PC-9 (cell line): ENCODE results near the gene HEPACAM2. TPM values are rescaled to one million over a fixed set of nuclear protein-coding genes. Genes with fewer than 3 reads are reported as not detected.

ENCODE experiments used
- BruUV-seq: library from RNA; stranded (reverse); fragments of 400-500 nt; replicated peaks from 2 replicates; lab custom pipeline; 2021; lab: Mats Ljungman, UMichigan
- CTCF ChIA-PET: fragments of 300-600 bp; sonication (Branson Sonifier 250); formaldehyde crosslinking; loops from one replicate; lab custom pipeline; 2022; ENCODE audit warnings: antibody characterized with exemption; lab: Charles Lee
- POLR2A ChIA-PET: fragments of 300-600 bp; sonication (Branson Sonifier 250); formaldehyde crosslinking; loops from one replicate; lab custom pipeline; 2022; ENCODE audit warnings: antibody characterized with exemption; ENCODE audit not compliant: unreplicated experiment; lab: Charles Lee
- DNase-seq, 2 experiments: peaks; one replicate each; pipeline versions ENCODE4 v3.0.0 to v3.0.0-alpha.2; 2015 to 2022; ENCODE audit warnings: mixed read lengths in 1 of 2
- H2AFZ ChIP-seq: fragments of 200-600 bp; sonication (generic); 2 replicates; pipeline ENCODE4 v1.8.1; 2017; ENCODE audit warnings: antibody characterized with exemption
- H3F3A ChIP-seq: fragments of 200-600 bp; sonication (generic); 2 replicates; pipeline ENCODE4 v1.8.1; 2017; ENCODE audit warnings: antibody characterized with exemption, mild to moderate bottlenecking, low read depth; ENCODE audit not compliant: insufficient read depth
- H3K27ac ChIP-seq: fragments of 200-600 bp; sonication (generic); 2 replicates; pipeline ENCODE4 v1.6.1; 2016; ENCODE audit warnings: mixed run types
- H3K27me3 ChIP-seq: fragments of 200-600 bp; sonication (generic); 2 replicates; pipeline ENCODE4 v1.6.1; 2016; ENCODE audit warnings: low read depth, mixed run types; ENCODE audit not compliant: insufficient read depth
- H3K36me3 ChIP-seq: fragments of 200-600 bp; sonication (generic); 2 replicates; pipeline ENCODE4 v1.6.1; 2016; ENCODE audit warnings: low read depth, mixed run types
- H3K4me1 ChIP-seq: fragments of 200-600 bp; sonication (generic); replicated peaks from 2 replicates; pipeline ENCODE4 v1.6.1; 2016; ENCODE audit warnings: mixed run types; ENCODE audit not compliant: insufficient read depth
- H3K4me2 ChIP-seq: fragments of 200-600 bp; sonication (generic); 2 replicates; pipeline ENCODE4 v1.6.1; 2017; ENCODE audit warnings: mixed run types
- H3K4me3 ChIP-seq: fragments of 200-600 bp; sonication (generic); 2 replicates; pipeline ENCODE4 v1.6.1; 2016; ENCODE audit warnings: mixed run types
- H3K79me2 ChIP-seq: fragments of 200-600 bp; sonication (generic); 2 replicates; pipeline ENCODE4 v1.6.1; 2017; ENCODE audit warnings: low read depth, mixed run types
- H3K9me2 ChIP-seq: fragments of 200-600 bp; sonication (generic); 2 replicates; pipeline ENCODE4 v1.8.1; 2017; ENCODE audit warnings: mild to moderate bottlenecking; ENCODE audit not compliant: insufficient read depth
- H3K9me3 ChIP-seq: fragments of 200-600 bp; sonication (generic); 2 replicates; pipeline ENCODE4 v1.8.1; 2016; ENCODE audit warnings: low read depth; ENCODE audit not compliant: insufficient read depth
- H4K20me1 ChIP-seq: fragments of 200-600 bp; sonication (generic); 2 replicates; pipeline ENCODE4 v1.8.1; 2017; ENCODE audit not compliant: insufficient read depth
- EZH2 ChIP-seq: fragments of 200-600 bp; sonication (generic); IDR thresholded peaks from 2 replicates; pipeline ENCODE4 v1.8.0; 2017; ENCODE audit warnings: antibody characterized with exemption, low read depth
- intact Hi-C: fragments of 100-400 bp; cut with micrococcal nuclease; formaldehyde crosslinking; loops from one replicate; pipeline ENCODE4 v1.10.0; 2022; ENCODE audit not compliant: unreplicated experiment
- total RNA-seq: library from RNA; stranded (reverse); gene quantifications from 2 replicates; pipeline ENCODE4 v1.2.3, GENCODE V29; 2021
- TF ChIP-seq, protein P1 (sequence below): fragments of 200-600 bp; sonication (generic); conservative IDR thresholded peaks from 2 replicates; pipeline ENCODE4 v1.6.1; 2017; ENCODE audit warnings: mixed run types, antibody characterized with exemption, mild to moderate bottlenecking, moderate library complexity

Gene HEPACAM2
- total RNA-seq, 1 experiment from 2014 or later = not detected

DNA sequence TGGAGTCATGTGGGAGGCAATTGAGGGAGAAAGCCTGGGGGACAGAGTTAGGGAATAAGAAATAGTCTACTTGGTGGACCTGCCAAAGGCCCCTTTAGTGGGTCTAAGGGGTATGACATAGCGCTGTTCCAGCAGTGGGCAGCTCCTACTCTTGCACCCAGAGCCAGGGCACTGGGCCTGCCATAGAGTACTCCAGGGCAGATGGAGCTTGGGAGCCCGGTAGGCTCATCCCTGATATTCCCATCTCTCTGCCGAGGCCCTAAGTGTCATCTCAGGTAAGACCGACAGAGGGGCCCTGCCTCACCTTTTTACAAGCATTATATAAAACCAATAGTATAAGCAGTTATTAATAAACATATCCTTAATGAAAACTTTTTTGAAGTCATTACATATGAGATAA, 87.7 kb downstream of the HEPACAM2 start:
- intact Hi-C loops = no loop called here
- CTCF ChIA-PET = no interaction called here

More for the DNA sequence above, 87.7 kb downstream of the HEPACAM2 start:
- no peaks in the 10 kb centered on the region for H3K36me3 ChIP-seq
- POLR2A ChIA-PET = no interaction called here
- H3K4me2 ChIP-seq = no peak overlapping the region
- H3F3A ChIP-seq = no peaks in the 10 kb centered on the region
- no peaks in the 10 kb centered on the region for H3K9me3 ChIP-seq
- H4K20me1 ChIP-seq = no peaks in the 10 kb centered on the region
- H3K9me2 ChIP-seq = no peaks in the 10 kb centered on the region
- no peaks in the 10 kb centered on the region for H3K79me2 ChIP-seq
- H3K27me3 ChIP-seq = no peaks in the 10 kb centered on the region
- no peak overlapping the region for H3K27ac ChIP-seq
- no peak for DNase-seq
- no TSS peak for BruUV-seq
- no peak overlapping the region for H2AFZ ChIP-seq
- H3K4me1 ChIP-seq = no peaks in the 10 kb centered on the region
- H3K4me3 ChIP-seq = no peak overlapping the region
- TF ChIP-seq, protein P1, sequence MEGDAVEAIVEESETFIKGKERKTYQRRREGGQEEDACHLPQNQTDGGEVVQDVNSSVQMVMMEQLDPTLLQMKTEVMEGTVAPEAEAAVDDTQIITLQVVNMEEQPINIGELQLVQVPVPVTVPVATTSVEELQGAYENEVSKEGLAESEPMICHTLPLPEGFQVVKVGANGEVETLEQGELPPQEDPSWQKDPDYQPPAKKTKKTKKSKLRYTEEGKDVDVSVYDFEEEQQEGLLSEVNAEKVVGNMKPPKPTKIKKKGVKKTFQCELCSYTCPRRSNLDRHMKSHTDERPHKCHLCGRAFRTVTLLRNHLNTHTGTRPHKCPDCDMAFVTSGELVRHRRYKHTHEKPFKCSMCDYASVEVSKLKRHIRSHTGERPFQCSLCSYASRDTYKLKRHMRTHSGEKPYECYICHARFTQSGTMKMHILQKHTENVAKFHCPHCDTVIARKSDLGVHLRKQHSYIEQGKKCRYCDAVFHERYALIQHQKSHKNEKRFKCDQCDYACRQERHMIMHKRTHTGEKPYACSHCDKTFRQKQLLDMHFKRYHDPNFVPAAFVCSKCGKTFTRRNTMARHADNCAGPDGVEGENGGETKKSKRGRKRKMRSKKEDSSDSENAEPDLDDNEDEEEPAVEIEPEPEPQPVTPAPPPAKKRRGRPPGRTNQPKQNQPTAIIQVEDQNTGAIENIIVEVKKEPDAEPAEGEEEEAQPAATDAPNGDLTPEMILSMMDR = no peak
- no peak for TF ChIP-seq EZH2

Other genes with a start within 250 kb of the HEPACAM2 start
- 7.0 and 12.1 TPM in 2 replicates for gene SAMD9, start 108.5 kb downstream of the HEPACAM2 start, total RNA-seq
- gene SAMD9L, start 78.1 kb downstream of the HEPACAM2 start, total RNA-seq = 3.6 and 4.1 TPM in 2 replicates
- gene VPS50, start 5.9 kb upstream of the HEPACAM2 start, total RNA-seq = 20.3 and 32.2 TPM in 2 replicates